ENCODE data around the gene RBM10. TPM values are rescaled to one million over a fixed set of nuclear protein-coding genes. Genes with fewer than 3 reads are reported as not detected.
A peak's percentile ranks its signal among the peaks of the same experiment; 100 is the strongest.
"Not testable (repeated sequence)": the region's sequence is repeated elsewhere in the genome, so short reads cannot be mapped to it uniquely, and the experiment has no call there.

RBM10 gene
- 10 to 100 TPM; 77.7 to 83.4 (median 81.4) TPM for total RNA-seq

GRCh38 chrX:47144626-47145394 lies at the start of gene RBM10, which contains the start of gene NDUFB11:
Gene RBM10 (plus strand): TSS chrX:47145221. CDS start chrX:47147482, 2,261 bp downstream.
Gene NDUFB11 (minus strand): TSS chrX:47144702. CDS start chrX:47144679, 23 bp downstream.
- ATAC-seq, result peak; percentile 92
- Mint-ChIP-seq H3K9me3 (no peaks in the 10 kb centered on the region), H3K4me1 (ENCODE audit: low read depth) (peaks cover 24% of the 10 kb centered on the region), H3K27me3 (ENCODE audit: low read depth) (no peaks in the 10 kb centered on the region), H3K36me3 (ENCODE audit: insufficient read depth) (peaks cover 11% of the 10 kb centered on the region), H3K4me3 (peak within 1 kb of the TSS; percentile 99)
- peak; percentile 82 for DNase-seq

- no peak for DNase-seq
- ATAC-seq, result no peak
- Mint-ChIP-seq H3K9me3 (no peaks in the 10 kb centered on the region), H3K4me1 (ENCODE audit: low read depth) (no peaks in the 10 kb centered on the region), H3K4me3 (no peak overlapping the region), H3K27me3 (ENCODE audit: low read depth) (no peaks in the 10 kb centered on the region), H3K36me3 (ENCODE audit: insufficient read depth) (no peaks in the 10 kb centered on the region)
Measured at GRCh38 chrX:47097018-47097417, 48.0 kb upstream of the RBM10 start.

- H3K36me3 Mint-ChIP-seq (ENCODE audit: insufficient read depth), result no peaks in the 10 kb centered on the region
- ATAC-seq, result no peak
- no peak for DNase-seq
- no peaks in the 10 kb centered on the region for H3K4me1 Mint-ChIP-seq (ENCODE audit: low read depth)
- no peaks in the 10 kb centered on the region for H3K9me3 Mint-ChIP-seq
- H3K4me3 Mint-ChIP-seq, result no peak overlapping the region
- no peaks in the 10 kb centered on the region for H3K27me3 Mint-ChIP-seq (ENCODE audit: low read depth)
Measured at GRCh38 chrX:47098338-47099094, 46.5 kb upstream of the RBM10 start.

- no peaks in the 10 kb centered on the region for H3K36me3 Mint-ChIP-seq (ENCODE audit: insufficient read depth)
- no peaks in the 10 kb centered on the region for H3K4me1 Mint-ChIP-seq (ENCODE audit: low read depth)
- DNase-seq (no peak), ATAC-seq (no peak)
- no peaks in the 10 kb centered on the region for H3K27me3 Mint-ChIP-seq (ENCODE audit: low read depth)
- H3K4me3 Mint-ChIP-seq, result no peak overlapping the region
- H3K9me3 Mint-ChIP-seq, result no peaks in the 10 kb centered on the region
Measured at GRCh38 chrX:47101206-47101605, 43.8 kb upstream of the RBM10 start.

GRCh38 chrX:47110936-47111615 lies 33.9 kb upstream of the RBM10 start:
- not testable (repeated sequence) for H3K36me3 Mint-ChIP-seq (ENCODE audit: insufficient read depth); H3K9me3 Mint-ChIP-seq; DNase-seq; H3K4me1 Mint-ChIP-seq (ENCODE audit: low read depth); H3K4me3 Mint-ChIP-seq; ATAC-seq; H3K27me3 Mint-ChIP-seq (ENCODE audit: low read depth)

- DNase-seq (no peak), ATAC-seq (no peak)
- Mint-ChIP-seq H3K36me3 (ENCODE audit: insufficient read depth) (no peaks in the 10 kb centered on the region), H3K27me3 (ENCODE audit: low read depth) (no peaks in the 10 kb centered on the region), H3K4me3 (no peak overlapping the region), H3K4me1 (ENCODE audit: low read depth) (no peaks in the 10 kb centered on the region), H3K9me3 (no peaks in the 10 kb centered on the region)
Measured at GRCh38 chrX:47112316-47112954, 32.6 kb upstream of the RBM10 start.

- not testable (repeated sequence) for H3K4me1 Mint-ChIP-seq (ENCODE audit: low read depth); DNase-seq; H3K36me3 Mint-ChIP-seq (ENCODE audit: insufficient read depth); H3K27me3 Mint-ChIP-seq (ENCODE audit: low read depth); ATAC-seq; H3K4me3 Mint-ChIP-seq; H3K9me3 Mint-ChIP-seq
Measured at GRCh38 chrX:47116551-47117110, 28.4 kb upstream of the RBM10 start.

GRCh38 chrX:47124466-47124865 lies 20.6 kb upstream of the RBM10 start:
- not testable (repeated sequence) for H3K36me3 Mint-ChIP-seq (ENCODE audit: insufficient read depth); H3K4me3 Mint-ChIP-seq; DNase-seq; ATAC-seq; H3K9me3 Mint-ChIP-seq; H3K27me3 Mint-ChIP-seq (ENCODE audit: low read depth); H3K4me1 Mint-ChIP-seq (ENCODE audit: low read depth)

GRCh38 chrX:47129157-47129898 lies 15.7 kb upstream of the RBM10 start:
- ATAC-seq (peak; percentile 99), DNase-seq (peak; percentile 82)
- no peaks in the 10 kb centered on the region for H3K27me3 Mint-ChIP-seq (ENCODE audit: low read depth)
- H3K4me3 Mint-ChIP-seq, result peak overlapping the region; percentile 97
- H3K4me1 Mint-ChIP-seq (ENCODE audit: low read depth), result peaks cover 3% of the 10 kb centered on the region
- H3K36me3 Mint-ChIP-seq (ENCODE audit: insufficient read depth), result no peaks in the 10 kb centered on the region
- no peaks in the 10 kb centered on the region for H3K9me3 Mint-ChIP-seq

- no peak for ATAC-seq
- H3K27me3 Mint-ChIP-seq (ENCODE audit: low read depth), result no peaks in the 10 kb centered on the region
- peaks cover 3% of the 10 kb centered on the region for H3K4me1 Mint-ChIP-seq (ENCODE audit: low read depth)
Measured at GRCh38 chrX:47129899-47130358, 15.1 kb upstream of the RBM10 start.

GRCh38 chrX:47133493-47133892 lies 11.5 kb upstream of the RBM10 start:
- Mint-ChIP-seq H3K4me1 (ENCODE audit: low read depth) (peaks cover 3% of the 10 kb centered on the region), H3K36me3 (ENCODE audit: insufficient read depth) (no peaks in the 10 kb centered on the region), H3K9me3 (no peaks in the 10 kb centered on the region), H3K4me3 (no peak overlapping the region), H3K27me3 (ENCODE audit: low read depth) (no peaks in the 10 kb centered on the region)
- DNase-seq, result no peak
- no peak for ATAC-seq

More at GRCh38 chrX:47129899-47130358, 15.1 kb upstream of the RBM10 start:
- Mint-ChIP-seq H3K36me3 (ENCODE audit: insufficient read depth) (no peaks in the 10 kb centered on the region), H3K9me3 (no peaks in the 10 kb centered on the region), H3K4me3 (peak overlapping the region; percentile 97)
- DNase-seq, result no peak

GRCh38 chrX:47135650-47136049 lies 9.4 kb upstream of the RBM10 start:
- not testable (repeated sequence) for H3K27me3 Mint-ChIP-seq (ENCODE audit: low read depth); DNase-seq; ATAC-seq; H3K4me1 Mint-ChIP-seq (ENCODE audit: low read depth); H3K4me3 Mint-ChIP-seq; H3K36me3 Mint-ChIP-seq (ENCODE audit: insufficient read depth); H3K9me3 Mint-ChIP-seq

GRCh38 chrX:47138171-47138570 lies 6.8 kb upstream of the RBM10 start:
- Mint-ChIP-seq H3K27me3 (ENCODE audit: low read depth) (no peaks in the 10 kb centered on the region), H3K36me3 (ENCODE audit: insufficient read depth) (peaks cover 13% of the 10 kb centered on the region), H3K9me3 (no peaks in the 10 kb centered on the region), H3K4me1 (ENCODE audit: low read depth) (peaks cover 5% of the 10 kb centered on the region), H3K4me3 (no peak overlapping the region)
- DNase-seq (no peak), ATAC-seq (no peak)
